HEK293 (cell line): ENCODE data around the gene S1PR5.

ENCODE experiments used
- KLF1 ChIP-seq: fragments of 450-650 bp; formaldehyde crosslinking; IDR thresholded peaks from 2 replicates; pipeline ENCODE4 v1.5.1; 2016; ENCODE audit warnings: missing biosample characterization, missing genetic modification characterization
- PBX3 ChIP-seq: sonication (generic); formaldehyde crosslinking; IDR thresholded peaks from 2 replicates; pipeline ENCODE4 v1.8.1; 2022; ENCODE audit warnings: mild to moderate bottlenecking, moderate library complexity, missing genetic modification reagents
- ZEB2 ChIP-seq: fragments of 450-650 bp; formaldehyde crosslinking; IDR thresholded peaks from 2 replicates; pipeline ENCODE4 v1.5.1; 2016; ENCODE audit warnings: missing biosample characterization, missing genetic modification characterization
- ZNF2 ChIP-seq: fragments of 450-650 bp; formaldehyde crosslinking; IDR thresholded peaks from 2 replicates; pipeline ENCODE4 v1.5.1; 2016; ENCODE audit warnings: missing biosample characterization, missing genetic modification characterization
- ZNF366 ChIP-seq: fragments of 450-650 bp; formaldehyde crosslinking; conservative IDR thresholded peaks from 2 replicates; pipeline ENCODE4 v1.5.1; 2016; ENCODE audit warnings: missing biosample characterization, missing genetic modification characterization
- TF ChIP-seq, protein P1 (sequence below): fragments of 450-650 bp; formaldehyde crosslinking; IDR thresholded peaks from 2 replicates; pipeline ENCODE4 v1.5.1; 2016; ENCODE audit warnings: missing biosample characterization, missing genetic modification characterization

- TF ChIP-seq, protein P1, sequence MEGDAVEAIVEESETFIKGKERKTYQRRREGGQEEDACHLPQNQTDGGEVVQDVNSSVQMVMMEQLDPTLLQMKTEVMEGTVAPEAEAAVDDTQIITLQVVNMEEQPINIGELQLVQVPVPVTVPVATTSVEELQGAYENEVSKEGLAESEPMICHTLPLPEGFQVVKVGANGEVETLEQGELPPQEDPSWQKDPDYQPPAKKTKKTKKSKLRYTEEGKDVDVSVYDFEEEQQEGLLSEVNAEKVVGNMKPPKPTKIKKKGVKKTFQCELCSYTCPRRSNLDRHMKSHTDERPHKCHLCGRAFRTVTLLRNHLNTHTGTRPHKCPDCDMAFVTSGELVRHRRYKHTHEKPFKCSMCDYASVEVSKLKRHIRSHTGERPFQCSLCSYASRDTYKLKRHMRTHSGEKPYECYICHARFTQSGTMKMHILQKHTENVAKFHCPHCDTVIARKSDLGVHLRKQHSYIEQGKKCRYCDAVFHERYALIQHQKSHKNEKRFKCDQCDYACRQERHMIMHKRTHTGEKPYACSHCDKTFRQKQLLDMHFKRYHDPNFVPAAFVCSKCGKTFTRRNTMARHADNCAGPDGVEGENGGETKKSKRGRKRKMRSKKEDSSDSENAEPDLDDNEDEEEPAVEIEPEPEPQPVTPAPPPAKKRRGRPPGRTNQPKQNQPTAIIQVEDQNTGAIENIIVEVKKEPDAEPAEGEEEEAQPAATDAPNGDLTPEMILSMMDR (tag by site-specific recombination): no peak
- TF ChIP-seq ZNF366 (no peak), ZNF2 (no peak), ZEB2 (no peak), PBX3 (CRISPR knock-in tag) (no peak), KLF1 (no peak)
Observed at GRCh38 chr19:10562609-10563008, 45.4 kb upstream of the S1PR5 start.
